AG10803 (cell line): ENCODE measurements around the gene ZWILCH.

Experiments used
- DNase-seq: peaks from one replicate; pipeline ENCODE4 v3.0.0; 2010; ENCODE audit warnings: low read depth
- H3K4me3 ChIP-seq: 2 replicates; pipeline ENCODE4 v1.5.1; 2011; ENCODE audit warnings: mild to moderate bottlenecking, low read length, control low read depth
- CTCF ChIP-seq: conservative IDR thresholded peaks from 2 replicates; pipeline ENCODE4 v1.5.1; 2011; ENCODE audit warnings: mild to moderate bottlenecking, low read length, control low read depth, inconsistent platforms

Gene ZWILCH

GRCh38 chr15:66573719-66574595, 68.8 kb downstream of the ZWILCH start:
- peak; percentile 99 for DNase-seq
- H3K4me3 ChIP-seq, result peak overlapping the region; percentile 25
- no peak for TF ChIP-seq CTCF

GRCh38 chr15:66574596-66574950, 69.4 kb downstream of the ZWILCH start:
- TF ChIP-seq CTCF, result no peak
- DNase-seq, result no peak
- H3K4me3 ChIP-seq, result peak overlapping the region; percentile 25

- no peak for TF ChIP-seq CTCF
- DNase-seq, result peak; percentile 63
- H3K4me3 ChIP-seq, result no peak overlapping the region
These were observed 73.3 kb downstream of the ZWILCH start for GRCh38 chr15:66578286-66578875.

GRCh38 chr15:66580643-66581042, 75.5 kb downstream of the ZWILCH start:
- DNase-seq, result peak; percentile 52
- H3K4me3 ChIP-seq, result no peak overlapping the region
- no peak for TF ChIP-seq CTCF

- no peak for TF ChIP-seq CTCF
- no peak overlapping the region for H3K4me3 ChIP-seq
- DNase-seq, result no peak
These were observed 76.9 kb downstream of the ZWILCH start for GRCh38 chr15:66581972-66582537.

GRCh38 chr15:66586155-66586976, 81.2 kb downstream of the ZWILCH start:
- no peak overlapping the region for H3K4me3 ChIP-seq
- TF ChIP-seq CTCF, result no peak
- DNase-seq, result no peak
